ENCODE results near the gene FBXO30. TPM values are rescaled to one million over a fixed set of nuclear protein-coding genes. Genes with fewer than 3 reads are reported as not detected.

FBXO30 gene
- total RNA-seq, 1 experiment from 2014 or later = 3.6 TPM

GRCh38 chr6:145842693-145843546 lies 28.3 kb upstream of the FBXO30 start:
- no peak for TF ChIP-seq CTCF (IDR thresholded peaks at IDR 0.05; ENCODE audit: unreplicated experiment)
- Mint-ChIP-seq H3K36me3 (ENCODE audit: insufficient read depth, unreplicated experiment) (no peaks in the 10 kb centered on the region), H3K4me3 (ENCODE audit: low read depth, unreplicated experiment) (no peak overlapping the region), H3K27ac (ENCODE audit: unreplicated experiment) (no peak overlapping the region), H3K4me1 (ENCODE audit: low read depth, unreplicated experiment) (no peaks in the 10 kb centered on the region), H3K9me3 (ENCODE audit: low read depth, unreplicated experiment) (no peaks in the 10 kb centered on the region), H3K27me3 (ENCODE audit: unreplicated experiment) (no peaks in the 10 kb centered on the region)
- CTCF ChIA-PET = no interaction called here
- BruUV-seq (replicated peaks) = no TSS peak
- intact Hi-C loops (cut with micrococcal nuclease; ENCODE audit: unreplicated experiment) = no loop called here
- no peak for DNase-seq

GRCh38 chr6:145841668-145842067 lies 27.1 kb upstream of the FBXO30 start:
- Mint-ChIP-seq H3K27ac (ENCODE audit: unreplicated experiment) (no peak overlapping the region), H3K36me3 (ENCODE audit: insufficient read depth, unreplicated experiment) (no peaks in the 10 kb centered on the region), H3K4me3 (ENCODE audit: low read depth, unreplicated experiment) (no peak overlapping the region), H3K9me3 (ENCODE audit: low read depth, unreplicated experiment) (no peaks in the 10 kb centered on the region), H3K4me1 (ENCODE audit: low read depth, unreplicated experiment) (no peaks in the 10 kb centered on the region), H3K27me3 (ENCODE audit: unreplicated experiment) (no peaks in the 10 kb centered on the region)
- no peak for DNase-seq
- no TSS peak for BruUV-seq (replicated peaks)
- intact Hi-C loops (cut with micrococcal nuclease; ENCODE audit: unreplicated experiment) = no loop called here
- CTCF ChIA-PET = no interaction called here
- no peak for TF ChIP-seq CTCF (IDR thresholded peaks at IDR 0.05; ENCODE audit: unreplicated experiment)

GRCh38 chr6:145839653-145840052 lies 25.1 kb upstream of the FBXO30 start:
- BruUV-seq (replicated peaks) = no TSS peak
- Mint-ChIP-seq H3K27ac (ENCODE audit: unreplicated experiment) (no peak overlapping the region), H3K27me3 (ENCODE audit: unreplicated experiment) (no peaks in the 10 kb centered on the region), H3K4me1 (ENCODE audit: low read depth, unreplicated experiment) (no peaks in the 10 kb centered on the region), H3K9me3 (ENCODE audit: low read depth, unreplicated experiment) (no peaks in the 10 kb centered on the region), H3K36me3 (ENCODE audit: insufficient read depth, unreplicated experiment) (no peaks in the 10 kb centered on the region), H3K4me3 (ENCODE audit: low read depth, unreplicated experiment) (no peak overlapping the region)
- no peak for TF ChIP-seq CTCF (IDR thresholded peaks at IDR 0.05; ENCODE audit: unreplicated experiment)
- intact Hi-C loops (cut with micrococcal nuclease; ENCODE audit: unreplicated experiment) = no loop called here
- no peak for DNase-seq
- CTCF ChIA-PET = no interaction called here

GRCh38 chr6:145838305-145838704 lies 23.7 kb upstream of the FBXO30 start:
- no peaks in the 10 kb centered on the region for H3K36me3 Mint-ChIP-seq (ENCODE audit: insufficient read depth, unreplicated experiment)
- H3K4me3 Mint-ChIP-seq (ENCODE audit: low read depth, unreplicated experiment) = no peak overlapping the region
- TF ChIP-seq CTCF (IDR thresholded peaks at IDR 0.05; ENCODE audit: unreplicated experiment) = no peak
- H3K4me1 Mint-ChIP-seq (ENCODE audit: low read depth, unreplicated experiment) = no peaks in the 10 kb centered on the region
- CTCF ChIA-PET = no interaction called here
- BruUV-seq (replicated peaks) = no TSS peak
- H3K27me3 Mint-ChIP-seq (ENCODE audit: unreplicated experiment) = no peaks in the 10 kb centered on the region
- H3K9me3 Mint-ChIP-seq (ENCODE audit: low read depth, unreplicated experiment) = no peaks in the 10 kb centered on the region
- no peak for DNase-seq
- intact Hi-C loops (cut with micrococcal nuclease; ENCODE audit: unreplicated experiment) = no loop called here
- no peak overlapping the region for H3K27ac Mint-ChIP-seq (ENCODE audit: unreplicated experiment)

Data from Calu3 (cell line).